Measurements from ENCODE around the gene CHRD. TPM values are rescaled to one million over a fixed set of nuclear protein-coding genes. Genes with fewer than 3 reads are reported as not detected.
A peak's percentile ranks its signal among the peaks of the same experiment; 100 is the strongest.

CHRD gene
- polyA plus RNA-seq, 1 of the 3 experiments (the other 2 are of a cell fraction), result 0.95 TPM

GRCh38 chr3:184378651-184379357 is 1.1 kb upstream of the CHRD start:
- H3K4me2 ChIP-seq, result no peak overlapping the region; the same call in 1 of the 2 replicates
- peaks cover 7% of the 10 kb centered on the region; the same call in 1 of the 2 replicates for H3K27me3 ChIP-seq (ENCODE audit: insufficient read depth)
- TF ChIP-seq, protein P1, sequence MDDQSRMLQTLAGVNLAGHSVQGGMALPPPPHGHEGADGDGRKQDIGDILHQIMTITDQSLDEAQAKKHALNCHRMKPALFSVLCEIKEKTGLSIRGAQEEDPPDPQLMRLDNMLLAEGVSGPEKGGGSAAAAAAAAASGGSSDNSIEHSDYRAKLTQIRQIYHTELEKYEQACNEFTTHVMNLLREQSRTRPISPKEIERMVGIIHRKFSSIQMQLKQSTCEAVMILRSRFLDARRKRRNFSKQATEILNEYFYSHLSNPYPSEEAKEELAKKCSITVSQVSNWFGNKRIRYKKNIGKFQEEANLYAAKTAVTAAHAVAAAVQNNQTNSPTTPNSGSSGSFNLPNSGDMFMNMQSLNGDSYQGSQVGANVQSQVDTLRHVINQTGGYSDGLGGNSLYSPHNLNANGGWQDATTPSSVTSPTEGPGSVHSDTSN (IDR thresholded peaks at IDR 0.05), result no peak
- TF ChIP-seq FOXJ3 (CRISPR knock-in tag; IDR thresholded peaks at IDR 0.05) (no peak), GATA2 (CRISPR knock-in tag; IDR thresholded peaks at IDR 0.05) (peak; percentile 31; the same call in 1 of the 2 replicates)
- 78% methylated on average over 7 of the region's 10 CpGs for WGBS (ENCODE audit: low lambda C conversion rate)
- H2AFZ ChIP-seq (ENCODE audit: low read depth), result no peak overlapping the region
- CTCF ChIA-PET, result interaction anchor here (1.0 to 2.3 kb wide), 4 partner anchors 25 to 171 kb away, joined by 3 to 10 read pairs (median 4); no protein-coding TSS in a partner anchor
- no peak for DNase-seq
- H3K9me2 ChIP-seq, result no peaks in the 10 kb centered on the region
- H4K20me1 ChIP-seq (ENCODE audit: insufficient read depth), result no peaks in the 10 kb centered on the region
- POLR2A ChIA-PET, result no interaction called here
- H3K4me3 ChIP-seq (ENCODE audit: low read depth in 2 of 2, low read length in 1 of 2), result no peak overlapping the region
- H3K4me1 ChIP-seq (ENCODE audit: control insufficient read depth in 1 of 2, insufficient read depth in 2 of 2, low read depth in 1 of 2, low read length in 1 of 2), result peaks cover 0 to 12% of the 10 kb centered on the region in 2 experiments; a peak in 1 of 4 replicates
- no peaks in the 10 kb centered on the region for H3K9me3 ChIP-seq
- no peaks in the 10 kb centered on the region for H3K79me2 ChIP-seq (ENCODE audit: insufficient read depth)
- peaks cover 4% of the 10 kb centered on the region for H3F3A ChIP-seq (replicated peaks; ENCODE audit: insufficient read depth)
- no peak overlapping the region for H3K9ac ChIP-seq
- H3K27ac ChIP-seq (ENCODE audit: low read depth in 2 of 2, low read length in 1 of 2), result no peak overlapping the region
- H3K36me3 ChIP-seq (replicated peaks in 1 of 2; ENCODE audit: control insufficient read depth in 1 of 2, insufficient read depth in 2 of 2, low read length in 1 of 2), result no peaks in the 10 kb centered on the region

DNA sequence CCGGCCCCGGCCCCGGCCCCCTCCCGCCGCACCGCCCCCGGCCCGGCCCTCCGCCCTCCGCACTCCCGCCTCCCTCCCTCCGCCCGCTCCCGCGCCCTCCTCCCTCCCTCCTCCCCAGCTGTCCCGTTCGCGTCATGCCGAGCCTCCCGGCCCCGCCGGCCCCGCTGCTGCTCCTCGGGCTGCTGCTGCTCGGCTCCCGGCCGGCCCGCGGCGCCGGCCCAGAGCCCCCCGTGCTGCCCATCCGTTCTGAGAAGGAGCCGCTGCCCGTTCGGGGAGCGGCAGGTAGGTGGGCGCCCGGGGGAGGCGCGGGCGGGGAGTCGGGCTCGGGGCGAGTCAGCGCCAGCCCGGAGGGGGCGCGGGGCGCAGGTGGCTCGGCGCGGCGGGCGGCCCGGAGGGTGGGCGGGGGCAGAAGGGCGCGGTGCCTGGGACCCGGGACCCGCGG is 352 bp downstream of the CHRD start:
- H3K9ac ChIP-seq, result no peak overlapping the region
- H3K9me2 ChIP-seq, result no peaks in the 10 kb centered on the region
- peak overlapping the region; percentile 71; the same call in 1 of the 2 replicates for H3K4me2 ChIP-seq
- no peaks in the 10 kb centered on the region for H3K79me2 ChIP-seq (ENCODE audit: insufficient read depth)
- no CpG with 5 or more reads among the region's 62 CpGs for WGBS (ENCODE audit: low lambda C conversion rate)
- peaks cover 7% of the 10 kb centered on the region; the same call in 1 of the 2 replicates for H3K27me3 ChIP-seq (ENCODE audit: insufficient read depth)
- H3F3A ChIP-seq (replicated peaks; ENCODE audit: insufficient read depth), result peaks cover 4% of the 10 kb centered on the region
- H3K36me3 ChIP-seq (replicated peaks in 1 of 2; ENCODE audit: control insufficient read depth in 1 of 2, insufficient read depth in 2 of 2, low read length in 1 of 2), result no peaks in the 10 kb centered on the region
- no peak overlapping the region for H2AFZ ChIP-seq (ENCODE audit: low read depth)
- TF ChIP-seq TCF12 (IDR thresholded peaks at IDR 0.05) (no peak), RFX5 (IDR thresholded peaks at IDR 0.05; ENCODE audit: low read length) (no peak), TAF1 (IDR thresholded peaks at IDR 0.05; ENCODE audit: borderline replicate concordance, low read depth, low read length) (no peak), NRF1 (IDR thresholded peaks at IDR 0.05; ENCODE audit: low read depth, low read length) (no peak), SMC3 (IDR thresholded peaks at IDR 0.05; ENCODE audit: low read depth, low read length) (no peak), FOXJ3 (CRISPR knock-in tag; IDR thresholded peaks at IDR 0.05) (no peak), RXRA (IDR thresholded peaks at IDR 0.05; ENCODE audit: borderline replicate concordance, low read depth) (no peak), CHD2 (IDR thresholded peaks at IDR 0.05; ENCODE audit: low read length, partially characterized antibody) (no peak), CTCF (IDR thresholded peaks at IDR 0.05) (no peak), JUND (IDR thresholded peaks at IDR 0.05) (no peak)
- TF ChIP-seq, protein P2, sequence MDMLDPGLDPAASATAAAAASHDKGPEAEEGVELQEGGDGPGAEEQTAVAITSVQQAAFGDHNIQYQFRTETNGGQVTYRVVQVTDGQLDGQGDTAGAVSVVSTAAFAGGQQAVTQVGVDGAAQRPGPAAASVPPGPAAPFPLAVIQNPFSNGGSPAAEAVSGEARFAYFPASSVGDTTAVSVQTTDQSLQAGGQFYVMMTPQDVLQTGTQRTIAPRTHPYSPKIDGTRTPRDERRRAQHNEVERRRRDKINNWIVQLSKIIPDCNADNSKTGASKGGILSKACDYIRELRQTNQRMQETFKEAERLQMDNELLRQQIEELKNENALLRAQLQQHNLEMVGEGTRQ (IDR thresholded peaks at IDR 0.05; ENCODE audit: borderline replicate concordance, low read depth, low read length), result no peak
- TF ChIP-seq, protein P3, sequence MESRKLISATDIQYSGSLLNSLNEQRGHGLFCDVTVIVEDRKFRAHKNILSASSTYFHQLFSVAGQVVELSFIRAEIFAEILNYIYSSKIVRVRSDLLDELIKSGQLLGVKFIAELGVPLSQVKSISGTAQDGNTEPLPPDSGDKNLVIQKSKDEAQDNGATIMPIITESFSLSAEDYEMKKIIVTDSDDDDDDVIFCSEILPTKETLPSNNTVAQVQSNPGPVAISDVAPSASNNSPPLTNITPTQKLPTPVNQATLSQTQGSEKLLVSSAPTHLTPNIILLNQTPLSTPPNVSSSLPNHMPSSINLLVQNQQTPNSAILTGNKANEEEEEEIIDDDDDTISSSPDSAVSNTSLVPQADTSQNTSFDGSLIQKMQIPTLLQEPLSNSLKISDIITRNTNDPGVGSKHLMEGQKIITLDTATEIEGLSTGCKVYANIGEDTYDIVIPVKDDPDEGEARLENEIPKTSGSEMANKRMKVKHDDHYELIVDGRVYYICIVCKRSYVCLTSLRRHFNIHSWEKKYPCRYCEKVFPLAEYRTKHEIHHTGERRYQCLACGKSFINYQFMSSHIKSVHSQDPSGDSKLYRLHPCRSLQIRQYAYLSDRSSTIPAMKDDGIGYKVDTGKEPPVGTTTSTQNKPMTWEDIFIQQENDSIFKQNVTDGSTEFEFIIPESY (IDR thresholded peaks at IDR 0.05; ENCODE audit: borderline replicate concordance, low read depth), result no peak
- TF ChIP-seq, protein P4, sequence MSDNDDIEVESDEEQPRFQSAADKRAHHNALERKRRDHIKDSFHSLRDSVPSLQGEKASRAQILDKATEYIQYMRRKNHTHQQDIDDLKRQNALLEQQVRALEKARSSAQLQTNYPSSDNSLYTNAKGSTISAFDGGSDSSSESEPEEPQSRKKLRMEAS (IDR thresholded peaks at IDR 0.05; ENCODE audit: low read depth), result no peak
- TF ChIP-seq, protein P1 (IDR thresholded peaks at IDR 0.05), result no peak
- H3K27ac ChIP-seq (ENCODE audit: low read depth in 2 of 2, low read length in 1 of 2), result no peak overlapping the region
- H3K4me1 ChIP-seq (ENCODE audit: control insufficient read depth in 1 of 2, insufficient read depth in 2 of 2, low read depth in 1 of 2, low read length in 1 of 2), result peaks cover 0 to 12% of the 10 kb centered on the region in 2 experiments; a peak in 1 of 4 replicates
- ChIA-PET POLR2A (no interaction called here), CTCF (interaction anchor here (1.4 to 3.4 kb wide), 4 partner anchors 9 to 163 kb away, joined by 4 to 26 read pairs (median 10); no protein-coding TSS in a partner anchor)
- H3K4me3 ChIP-seq (ENCODE audit: low read depth in 2 of 2, low read length in 1 of 2), result peak overlapping the region; percentile 48 to 53
- H4K20me1 ChIP-seq (ENCODE audit: insufficient read depth), result no peaks in the 10 kb centered on the region
- DNase-seq, result peak; percentile 91
- H3K9me3 ChIP-seq, result no peaks in the 10 kb centered on the region
